Gastrocnemius medialis (tissue), 4 donors: Measurements from ENCODE around the gene POU6F1. TPM values are rescaled to one million over a fixed set of nuclear protein-coding genes. Genes with fewer than 3 reads are reported as not detected.
"Not testable (repeated sequence)": the region's sequence is repeated elsewhere in the genome, so short reads cannot be mapped to it uniquely, and the experiment has no call there.

ENCODE experiments used
- ATAC-seq, 2 donors: fragments of 150-250 bp; one replicate each; pipeline ENCODE4 v1.9.1; 2016
- DNase-seq, 2 donors: peaks; one replicate each; pipeline ENCODE4 v3.0.0-alpha.2; 2019
- H3K27ac ChIP-seq, 4 donors: fragments of 200-600 bp; sonication (generic); 1 replicate in 1 of 4; 2 replicates in 3 of 4; pipeline ENCODE4 v1.5.1; 2016 to 2018; ENCODE audit warnings: mild to moderate bottlenecking in 2 of 4, moderate library complexity in 1 of 4
- H3K27me3 ChIP-seq, 3 donors: fragments of 200-600 bp; sonication (generic) in 2 of 3; 1 replicate in 1 of 3; 2 replicates in 2 of 3; pipeline versions ENCODE4 v1.5.1 to v1.6.0; 2016 to 2019; ENCODE audit warnings: mild to moderate bottlenecking in 1 of 3, moderate library complexity in 1 of 3
- H3K36me3 ChIP-seq, 2 donors: fragments of 200-600 bp; sonication (generic) in 1 of 2; one replicate each; pipeline ENCODE4 v1.5.1; 2017 to 2018
- H3K4me1 ChIP-seq, 2 donors: fragments of 200-600 bp; sonication (generic) in 1 of 2; one replicate each; pipeline ENCODE4 v1.5.1; 2016 to 2017; ENCODE audit warnings: mild to moderate bottlenecking in 2 of 2
- H3K4me3 ChIP-seq, 4 donors: fragments of 200-600 bp; sonication (generic) in 3 of 4; 1 replicate in 1 of 4; 2 replicates in 3 of 4; pipeline ENCODE4 v1.5.1; 2016 to 2019; ENCODE audit warnings: mild to moderate bottlenecking in 2 of 4
- H3K9me3 ChIP-seq, 3 donors: fragments of 200-600 bp; sonication (generic) in 2 of 3; 1 replicate in 1 of 3; 2 replicates in 2 of 3; pipeline ENCODE4 v1.5.1; 2016 to 2019
- CTCF ChIP-seq, 5 experiments: fragments of 450-650 bp in 3 of 5; fragments of 200-600 bp in 2 of 5; sonication (generic) in 2 of 5; IDR thresholded peaks in 4 of 5; conservative IDR thresholded peaks in 1 of 5; 1 replicate in 4 of 5; 2 replicates in 1 of 5; pipeline ENCODE4 v1.5.1; 2016 to 2019; ENCODE audit warnings: antibody characterized with exemption in 5 of 5, mild to moderate bottlenecking in 3 of 5, moderate library complexity in 3 of 5
- POLR2A ChIP-seq, 2 donors: fragments of 450-650 bp; IDR thresholded peaks; one replicate each; pipeline ENCODE4 v1.6.1; 2017; ENCODE audit warnings: antibody characterized with exemption in 2 of 2, mild to moderate bottlenecking in 2 of 2, moderate library complexity in 2 of 2
- in situ Hi-C, 4 donors: fragments of 200-750 bp; cut with MboI; loops; one replicate each; pipeline versions ENCODE4 v1.15.0 to v1.8.0; 2017; ENCODE audit warnings: low sequenced_read_pairs in 4 of 4
- intact Hi-C: fragments of 100-400 bp; cut with DNase I; formaldehyde crosslinking; loops from one replicate; pipeline ENCODE4 v1.15.1; 2023; ENCODE audit warnings: low total_unique reads
- total RNA-seq, 4 donors: library from RNA; depleted of rRNA; stranded (reverse); fragments of >200 nt; gene quantifications; one replicate each; pipeline versions ENCODE4 v1.1.0 to v1.2.3, GENCODE V29; 2016

Gene POU6F1
- total RNA-seq, 4 donors from 2014 or later: 8.1 to 11.1 (median 9.9) TPM

- ATAC-seq (peak in 1 of 2 donors; percentile 36), DNase-seq (no peak)
- Histone ChIP-seq H3K36me3 (no peaks in the 10 kb centered on the region), H3K27me3 (no peaks in the 10 kb centered on the region), H3K4me3 (no peak overlapping the region), H3K27ac (no peak overlapping the region), H3K9me3 (no peaks in the 10 kb centered on the region), H3K4me1 (no peaks in the 10 kb centered on the region)
- intact Hi-C loops (no loop called here), in situ Hi-C loops (loop anchor here in 2 of 4 donors (10.0 to 25.0 kb wide), 2 partner anchors 82 to 275 kb away; partner anchors contain the start of gene CELA1 (in 1 of the 2))
- TF ChIP-seq CTCF (IDR thresholded peaks at IDR 0.05 in 4 of 5, conservative IDR thresholded peaks at IDR 0.05 in 1 of 5): no peak
- no peak for TF ChIP-seq POLR2A (IDR thresholded peaks at IDR 0.05)
Measured at GRCh38 chr12:51262758-51263177, 44.9 kb upstream of the POU6F1 start.

DNA sequence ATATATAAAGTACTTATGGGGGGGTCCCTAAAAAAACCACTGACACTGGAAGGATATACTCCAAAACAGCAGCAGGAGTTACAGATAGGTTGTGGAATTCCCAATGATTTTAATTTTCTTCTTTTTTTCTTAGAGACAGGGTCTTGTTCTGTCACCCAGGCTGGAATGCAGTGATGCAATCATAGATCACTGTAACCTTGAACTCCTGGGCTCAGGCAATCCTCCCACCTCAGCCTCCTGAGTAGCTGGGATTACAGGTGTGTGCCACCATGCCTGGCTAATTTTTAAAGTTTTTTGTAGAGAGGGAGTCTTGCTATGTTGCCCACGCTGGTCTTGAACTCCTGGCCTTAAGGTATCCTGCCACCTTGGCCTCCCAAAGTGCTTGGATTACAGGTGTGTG lies 41.7 kb upstream of the POU6F1 start:
- H3K9me3 ChIP-seq, DNase-seq, H3K36me3 ChIP-seq, H3K4me1 ChIP-seq, ATAC-seq, intact Hi-C loops, H3K27ac ChIP-seq, H3K4me3 ChIP-seq, H3K27me3 ChIP-seq: not testable (repeated sequence)
- in situ Hi-C loops: loop anchor here in 1 of 4 donors (25.0 kb wide), 1 partner anchor 278 kb away; no protein-coding TSS in a partner anchor

GRCh38 chr12:51254536-51254935 lies 36.7 kb upstream of the POU6F1 start:
- in situ Hi-C loops (loop anchor here in 1 of 4 donors (25.0 kb wide), 1 partner anchor 283 kb away; no protein-coding TSS in a partner anchor), intact Hi-C loops (no loop called here)
- TF ChIP-seq CTCF (IDR thresholded peaks at IDR 0.05 in 4 of 5, conservative IDR thresholded peaks at IDR 0.05 in 1 of 5) (no peak), POLR2A (IDR thresholded peaks at IDR 0.05) (no peak)
- Histone ChIP-seq H3K4me3 (no peak overlapping the region), H3K27ac (no peak overlapping the region), H3K36me3 (no peaks in the 10 kb centered on the region), H3K9me3 (no peaks in the 10 kb centered on the region), H3K4me1 (no peaks in the 10 kb centered on the region), H3K27me3 (no peaks in the 10 kb centered on the region)
- ATAC-seq (no peak), DNase-seq (no peak)

GRCh38 chr12:51253276-51253675 lies 35.4 kb upstream of the POU6F1 start:
- in situ Hi-C loops: loop anchor here in 1 of 4 donors (25.0 kb wide), 1 partner anchor 284 kb away; no protein-coding TSS in a partner anchor
- no peaks in the 10 kb centered on the region for H3K36me3 ChIP-seq

More at GRCh38 chr12:51253276-51253675, 35.4 kb upstream of the POU6F1 start:
- DNase-seq (no peak), ATAC-seq (no peak)
- TF ChIP-seq CTCF (IDR thresholded peaks at IDR 0.05 in 4 of 5, conservative IDR thresholded peaks at IDR 0.05 in 1 of 5) (no peak), POLR2A (IDR thresholded peaks at IDR 0.05) (no peak)
- Histone ChIP-seq H3K9me3 (no peaks in the 10 kb centered on the region), H3K4me1 (no peaks in the 10 kb centered on the region), H3K27ac (no peak overlapping the region), H3K27me3 (no peaks in the 10 kb centered on the region), H3K4me3 (no peak overlapping the region)
- intact Hi-C loops: no loop called here
